ACHN (cell line): ENCODE results near the gene RNF222.
"Not testable (repeated sequence)": the region's sequence is repeated elsewhere in the genome, so short reads cannot be mapped to it uniquely, and the experiment has no call there.

Experiments used
- DNase-seq: peaks from one replicate; pipeline ENCODE4 v3.0.0-alpha.2; 2015
- in situ Hi-C: cut with HindIII; loops from 2 replicates; pipeline ENCODE4 v1.10.0; 2017; ENCODE audit warnings: low sequenced_read_pairs, low pct_ligation_motif_present, low pct_unique_long_range_greater_than_20kb

The RNF222 gene

DNA sequence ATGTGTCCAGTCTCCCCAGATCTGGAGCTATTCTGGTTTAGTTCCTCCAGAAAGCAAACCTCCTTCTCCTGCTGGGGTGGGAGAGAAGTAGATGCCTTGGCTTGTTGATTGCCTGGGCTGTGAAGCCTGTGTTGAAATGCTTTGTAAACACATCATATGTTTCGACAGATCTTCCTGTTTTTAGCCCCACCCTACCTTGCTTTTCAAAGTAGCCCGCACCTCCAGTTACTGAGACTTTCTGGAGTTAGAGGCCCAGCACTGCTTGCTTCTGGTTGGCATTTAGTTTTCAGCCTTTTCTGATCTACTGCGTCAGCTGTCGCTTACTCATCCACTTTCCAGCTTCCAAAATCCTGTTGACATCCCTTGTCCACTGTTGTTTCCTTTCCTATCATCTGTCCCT lies 20.2 kb upstream of the RNF222 start:
- no peak for DNase-seq
- in situ Hi-C loops, result no loop called here

GRCh38 chr17:8413938-8414337 lies 16.3 kb upstream of the RNF222 start:
- DNase-seq, result no peak
- in situ Hi-C loops, result no loop called here

DNA sequence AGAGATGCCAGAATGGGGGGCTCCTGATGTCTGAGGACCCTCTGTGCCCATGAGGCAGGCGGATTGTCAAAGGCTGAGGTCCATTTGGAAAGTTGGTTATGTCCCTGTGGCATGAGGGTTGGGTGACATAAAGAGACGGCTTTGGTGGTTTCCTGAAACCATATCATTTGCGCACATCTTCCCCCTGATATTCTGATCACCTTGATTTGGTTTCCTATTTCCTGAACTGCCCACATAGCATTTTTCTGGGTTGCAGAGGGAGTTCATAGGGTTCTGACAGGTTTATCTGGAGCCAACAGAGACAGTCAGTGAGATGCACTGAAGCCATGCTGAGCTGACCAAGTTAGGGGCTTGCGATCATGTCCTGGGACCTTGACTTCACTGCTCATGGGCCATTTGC lies 15.7 kb upstream of the RNF222 start:
- DNase-seq, result no peak
- in situ Hi-C loops, result no loop called here

GRCh38 chr17:8412089-8412488 lies 14.5 kb upstream of the RNF222 start:
- in situ Hi-C loops, result no loop called here
- no peak for DNase-seq

DNA sequence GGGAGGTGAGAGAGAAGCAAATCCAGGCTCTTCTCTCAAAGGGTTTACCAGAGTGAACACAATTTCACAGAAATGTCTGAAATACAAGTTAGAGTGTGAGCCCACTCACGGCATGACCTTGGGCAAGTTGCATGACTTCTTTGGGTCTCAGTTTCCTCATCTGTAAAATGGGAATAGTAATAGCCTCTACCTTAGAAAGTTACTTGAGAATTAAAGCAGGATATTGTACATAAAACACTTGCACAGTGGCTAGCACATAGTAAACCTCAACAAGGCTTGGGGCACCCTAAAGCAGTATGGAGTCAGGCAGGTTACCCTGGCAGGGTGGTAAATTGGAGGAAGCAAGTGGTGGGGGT lies 13.2 kb upstream of the RNF222 start:
- in situ Hi-C loops, result no loop called here
- no peak for DNase-seq

- in situ Hi-C loops, result no loop called here
- DNase-seq, result peak; percentile 89
Measured at GRCh38 chr17:8409966-8410882, 12.6 kb upstream of the RNF222 start.

- no peak for DNase-seq
- in situ Hi-C loops, result no loop called here
Measured at GRCh38 chr17:8408371-8408770, 10.7 kb upstream of the RNF222 start.

- DNase-seq, result no peak
- in situ Hi-C loops, result no loop called here
Measured at GRCh38 chr17:8406174-8406573, 8.5 kb upstream of the RNF222 start.

DNA sequence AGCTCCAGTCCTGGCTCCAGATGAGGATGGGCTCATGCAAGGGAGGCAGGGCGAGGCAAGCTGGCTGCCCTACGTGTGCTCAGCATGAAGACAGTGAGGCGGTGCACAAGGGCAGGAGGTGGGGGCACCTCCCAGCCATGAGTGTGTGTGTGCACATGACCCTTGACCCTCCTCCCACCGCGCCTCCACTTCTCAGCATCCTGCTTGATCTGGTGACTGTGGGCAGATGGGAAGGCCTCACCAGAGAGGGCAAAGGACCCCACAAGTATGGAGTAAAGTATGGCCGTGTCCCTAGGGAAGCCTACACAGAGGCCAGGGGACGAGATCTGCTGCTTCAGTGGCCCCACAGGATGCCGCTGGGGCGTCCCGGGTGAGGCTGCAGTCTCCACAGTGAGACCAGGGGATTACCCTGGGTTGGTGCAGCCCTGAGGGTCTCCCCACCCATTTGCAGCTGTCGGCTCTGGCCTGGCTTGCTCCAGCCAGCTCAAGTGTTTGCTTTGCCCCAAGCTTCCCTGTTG lies 7.9 kb upstream of the RNF222 start:
- DNase-seq, result no peak
- in situ Hi-C loops, result no loop called here

DNA sequence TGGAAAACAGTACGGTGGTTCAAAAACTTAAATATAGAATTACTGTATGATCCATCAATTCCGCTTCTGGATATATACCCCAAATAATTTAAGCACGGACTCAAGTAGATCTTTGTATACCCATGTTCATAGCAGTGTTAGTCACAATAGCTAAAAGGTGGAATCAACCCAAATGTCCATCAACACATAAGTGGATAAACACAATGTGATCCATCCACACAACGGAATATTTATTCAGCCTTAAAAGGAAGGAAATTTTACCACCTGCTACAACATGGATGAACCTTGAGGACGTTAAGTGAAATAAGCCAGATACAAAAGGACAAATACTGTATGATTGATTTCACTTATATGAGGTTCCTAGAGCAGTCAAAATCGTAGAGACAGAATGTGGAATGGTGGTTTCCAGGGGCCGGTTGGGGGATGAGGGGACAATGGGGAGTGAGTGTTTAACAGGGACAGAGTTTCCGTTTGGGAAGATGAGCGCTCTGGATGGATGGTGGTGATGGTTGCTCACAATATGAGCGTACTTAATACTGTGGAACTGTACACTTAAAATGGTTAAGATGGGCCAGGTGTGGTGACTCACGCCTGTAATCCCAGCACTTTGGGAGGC lies 5.4 kb upstream of the RNF222 start:
- in situ Hi-C loops, result no loop called here

GRCh38 chr17:8401107-8401506 lies 3.5 kb upstream of the RNF222 start:
- DNase-seq, result no peak
- in situ Hi-C loops, result no loop called here

More for the DNA sequence above, 5.4 kb upstream of the RNF222 start:
- no peak for DNase-seq

- in situ Hi-C loops, result no loop called here
- no peak for DNase-seq
Measured at GRCh38 chr17:8398980-8399379, 1.4 kb upstream of the RNF222 start.

- DNase-seq, in situ Hi-C loops: not testable (repeated sequence)
Measured at GRCh38 chr17:8394497-8394896, 3.1 kb downstream of the RNF222 start.

DNA sequence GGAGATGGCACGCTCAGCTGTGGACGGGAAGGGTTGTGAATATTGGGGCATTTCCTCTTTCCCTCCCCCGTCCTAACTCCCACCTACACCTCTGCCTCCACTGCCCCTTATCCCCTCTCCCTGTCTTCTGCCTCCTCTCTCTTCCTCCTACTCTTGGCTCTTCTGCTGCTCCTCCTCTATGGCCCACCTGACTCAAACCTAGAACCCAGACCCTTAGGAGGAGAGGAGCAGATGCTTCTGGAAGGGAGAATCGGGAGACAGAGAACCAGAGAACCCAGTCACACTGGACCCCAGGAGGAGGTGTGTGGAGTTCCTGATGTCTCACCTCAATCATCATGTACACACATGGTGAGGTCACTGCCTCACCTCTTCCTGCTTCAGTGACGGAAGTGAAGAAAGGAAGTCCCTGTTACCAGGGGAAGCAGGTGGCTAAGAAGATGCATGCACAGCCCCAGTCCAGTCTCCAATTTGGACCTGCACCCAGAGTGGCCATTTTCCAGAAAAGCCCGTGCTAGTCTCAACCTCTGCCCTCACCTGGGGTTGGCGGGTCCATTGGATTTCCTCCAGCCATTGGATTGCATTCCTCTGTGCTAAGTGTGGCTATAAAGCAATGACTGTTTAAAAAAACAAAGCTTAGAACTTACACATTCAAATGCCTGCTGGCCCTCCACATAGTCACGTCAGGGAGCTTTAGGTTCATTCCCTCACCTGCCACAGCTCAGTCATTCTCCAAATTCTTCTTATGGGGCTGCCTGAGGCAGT lies 4.0 kb downstream of the RNF222 start:
- in situ Hi-C loops, result no loop called here
- no peak for DNase-seq

GRCh38 chr17:8392674-8393469 lies 4.8 kb downstream of the RNF222 start:
- DNase-seq, result no peak
- in situ Hi-C loops, result no loop called here

DNA sequence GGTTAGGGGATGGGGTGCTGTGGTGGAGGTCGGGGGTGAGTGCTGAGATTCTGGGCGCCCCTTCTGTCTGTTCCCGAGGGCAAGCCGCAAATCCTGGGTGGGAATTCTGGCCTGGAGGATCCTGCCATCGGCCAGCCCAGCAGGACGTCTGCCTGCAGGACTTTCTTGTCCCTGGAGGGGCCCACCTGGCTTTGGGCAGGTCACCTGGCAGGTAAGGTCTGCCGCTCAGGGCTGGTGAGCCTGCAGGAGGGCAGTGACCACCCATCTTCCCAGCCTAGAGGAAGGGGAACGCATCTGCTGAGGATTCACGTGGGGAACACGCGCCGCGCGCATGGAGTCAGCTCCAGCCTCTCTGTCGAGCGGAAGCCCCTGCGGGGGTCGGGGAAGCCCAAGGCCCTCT lies 5.4 kb downstream of the RNF222 start:
- in situ Hi-C loops, result no loop called here
- DNase-seq, result no peak

DNA sequence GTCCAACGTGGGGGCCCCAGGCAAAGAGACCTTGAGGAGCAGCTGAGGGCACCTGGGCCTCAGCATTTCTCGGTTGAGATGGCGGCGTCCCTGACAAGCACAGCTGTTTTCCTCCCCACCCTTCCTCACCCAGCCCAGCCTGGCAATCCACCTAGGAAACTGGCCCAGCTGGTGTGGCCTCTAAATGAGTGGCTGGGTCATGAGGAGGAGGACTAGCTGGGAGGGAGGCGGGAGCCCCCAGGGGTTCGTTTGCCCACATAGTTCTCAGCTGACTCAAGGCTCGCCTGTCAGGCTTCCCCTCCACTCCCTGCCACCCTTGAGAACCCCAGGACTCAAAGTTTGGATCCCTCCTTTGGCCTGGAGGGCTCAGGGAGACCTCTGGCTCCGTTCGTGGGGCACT lies 5.9 kb downstream of the RNF222 start:
- no peak for DNase-seq
- in situ Hi-C loops, result no loop called here

DNA sequence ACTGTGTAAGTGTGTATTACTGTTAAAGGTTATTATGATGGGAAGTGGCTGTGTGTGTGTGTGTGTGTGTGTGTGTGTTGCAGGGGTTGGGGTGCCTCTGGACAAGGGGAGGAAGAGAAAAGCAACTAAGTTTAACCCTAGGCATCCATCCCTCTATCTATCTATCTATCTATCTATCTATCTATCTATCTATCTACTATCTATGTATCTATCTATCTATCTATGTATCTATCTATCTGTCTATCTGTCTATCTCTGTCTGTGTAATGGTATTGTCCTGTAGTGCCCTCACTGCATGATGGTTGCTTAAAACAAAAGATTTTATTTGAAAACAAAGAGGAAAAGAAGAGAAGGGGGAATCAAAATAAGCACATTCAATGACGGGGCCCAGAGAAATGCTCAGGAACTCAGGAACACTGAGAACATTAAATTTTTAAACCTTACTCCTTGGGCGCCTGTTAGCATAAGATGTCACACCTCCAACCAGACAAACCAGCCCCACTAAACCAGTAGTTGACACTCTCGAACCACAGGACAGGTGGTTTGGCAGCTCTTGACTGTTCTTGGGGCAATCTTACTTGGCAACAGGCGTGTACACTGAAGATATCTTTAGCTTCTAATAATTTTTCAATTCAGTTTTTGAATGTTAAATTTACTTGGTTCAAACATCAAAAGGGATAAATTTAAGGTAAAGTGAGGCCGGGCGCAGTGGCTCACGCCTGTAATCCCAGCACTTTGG lies 9.5 kb downstream of the RNF222 start:
- in situ Hi-C loops, result no loop called here
- no peak for DNase-seq
